Fibroblast of peridontal ligament (primary cell): Measurements from ENCODE around the gene INTU.

Experiments
- DNase-seq: peaks from one replicate; pipeline ENCODE4 v3.0.0-alpha.2; 2010; ENCODE audit errors: extremely low read depth

INTU gene

GRCh38 chr4:127748957-127749356 is 116.2 kb downstream of the INTU start:
- DNase-seq = no peak

GRCh38 chr4:127756906-127757305 is 124.1 kb downstream of the INTU start:
- no peak for DNase-seq

- DNase-seq = no peak
These were observed 126.6 kb downstream of the INTU start for GRCh38 chr4:127759228-127759820.

- no peak for DNase-seq
These were observed 127.1 kb downstream of the INTU start for GRCh38 chr4:127759893-127760292.

- DNase-seq = no peak
These were observed 138.9 kb downstream of the INTU start for GRCh38 chr4:127771535-127772275.

- no peak for DNase-seq
These were observed 140.3 kb downstream of the INTU start for GRCh38 chr4:127772769-127773671.

GRCh38 chr4:127775843-127776242 is 143.1 kb downstream of the INTU start:
- DNase-seq = no peak
